ENCODE data around the gene BEST4.

DNA sequence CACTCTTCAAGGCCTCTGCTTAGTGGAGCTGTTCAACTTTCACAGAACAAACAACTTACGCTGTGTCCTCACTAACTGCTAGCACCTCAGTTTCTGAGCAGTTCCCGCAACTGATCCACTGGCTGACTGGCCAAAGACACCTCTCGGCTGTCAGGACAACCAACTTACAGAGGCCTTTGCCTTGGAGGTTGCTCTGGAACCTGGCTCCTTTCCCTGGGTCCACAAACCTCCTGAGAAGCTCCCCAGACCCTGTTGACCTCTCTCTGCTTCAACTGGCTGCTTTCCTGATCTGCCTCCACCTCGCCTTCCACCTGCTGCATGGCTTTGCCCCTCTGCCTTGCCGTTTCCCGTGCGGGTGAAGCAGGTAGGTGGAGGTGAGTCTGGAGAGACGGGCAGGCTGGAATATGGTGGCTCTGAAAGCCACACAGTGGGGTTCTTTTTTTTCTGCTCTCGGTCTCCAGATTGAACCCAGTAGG lies 33.3 kb upstream of the BEST4 start:
- TF ChIP-seq GATA2 (IDR thresholded peaks at IDR 0.05; ENCODE audit: low read depth, low read length) (no peak), GATA3 (IDR thresholded peaks at IDR 0.05; ENCODE audit: low read depth, low read length) (no peak)
